Caki2 (cell line): Measurements from ENCODE around the gene KIAA1191. TPM values are rescaled to one million over a fixed set of nuclear protein-coding genes. Genes with fewer than 3 reads are reported as not detected.
"Not testable (repeated sequence)": the region's sequence is repeated elsewhere in the genome, so short reads cannot be mapped to it uniquely, and the experiment has no call there.

Experiments used
- DNase-seq: peaks from one replicate; pipeline ENCODE4 v3.0.0-alpha.2; 2015; ENCODE audit warnings: low read depth
- in situ Hi-C: cut with HindIII; loops from 2 replicates; pipeline ENCODE4 v1.10.0; 2016; ENCODE audit warnings: low sequenced_read_pairs, low pct_unique_long_range_greater_than_20kb, mixed read lengths
- total RNA-seq: library from RNA; depleted of rRNA; stranded (reverse); fragments of >200 nt; shearing (Covaris generic); gene quantifications from 2 replicates; pipeline ENCODE4 v1.2.3, GENCODE V29; 2014; ENCODE audit warnings: low replicate concordance; rRNA removed

Gene KIAA1191, protein sequence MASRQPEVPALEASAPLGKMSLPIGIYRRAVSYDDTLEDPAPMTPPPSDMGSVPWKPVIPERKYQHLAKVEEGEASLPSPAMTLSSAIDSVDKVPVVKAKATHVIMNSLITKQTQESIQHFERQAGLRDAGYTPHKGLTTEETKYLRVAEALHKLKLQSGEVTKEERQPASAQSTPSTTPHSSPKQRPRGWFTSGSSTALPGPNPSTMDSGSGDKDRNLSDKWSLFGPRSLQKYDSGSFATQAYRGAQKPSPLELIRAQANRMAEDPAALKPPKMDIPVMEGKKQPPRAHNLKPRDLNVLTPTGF
- 103 and 141 TPM in 2 replicates for total RNA-seq

- in situ Hi-C loops, result no loop called here
- DNase-seq, result peak; percentile 87
Observed at GRCh38 chr5:176361437-176362232, at the start of gene KIAA1191. Gene KIAA1191 (minus strand): TSS chr5:176361764. CDS start chr5:176359508, 2,256 bp downstream.

DNA sequence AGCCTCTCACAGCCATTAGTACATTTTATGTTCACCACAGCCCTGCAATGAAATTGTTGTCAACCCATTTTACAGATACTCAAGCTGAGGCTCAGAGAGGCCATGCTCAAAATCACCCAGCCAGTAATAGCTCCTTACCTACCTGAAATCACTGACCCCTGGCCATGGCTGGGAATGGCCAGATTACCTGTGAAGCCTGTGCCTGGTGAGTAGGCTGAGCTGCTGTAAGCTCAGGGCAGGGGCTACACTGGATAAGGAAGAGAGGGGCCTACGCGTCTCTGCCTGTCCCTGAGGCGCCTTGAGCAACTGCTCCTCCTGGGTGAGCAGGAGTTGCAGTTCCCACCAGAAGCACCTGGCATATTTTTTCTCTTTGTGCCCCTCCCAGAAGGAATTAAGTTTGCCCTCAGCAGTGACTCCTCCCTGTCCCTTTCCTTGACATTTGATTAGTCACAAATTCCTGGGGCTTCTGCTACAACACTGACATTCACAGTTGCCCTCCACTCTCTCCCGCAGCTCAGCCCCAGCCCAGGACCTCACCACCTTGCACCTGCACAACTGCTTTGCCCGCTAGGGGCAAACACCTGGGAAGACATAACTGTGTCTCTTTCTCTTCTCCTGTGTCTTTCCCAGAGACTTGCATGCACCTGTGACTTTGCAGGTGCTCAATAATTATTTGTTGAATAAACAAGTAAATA is 49.1 kb upstream of the KIAA1191 start:
- no peak for DNase-seq
- in situ Hi-C loops, result no loop called here

GRCh38 chr5:176409765-176410164 is 48.2 kb upstream of the KIAA1191 start:
- in situ Hi-C loops, result no loop called here
- no peak for DNase-seq

DNA sequence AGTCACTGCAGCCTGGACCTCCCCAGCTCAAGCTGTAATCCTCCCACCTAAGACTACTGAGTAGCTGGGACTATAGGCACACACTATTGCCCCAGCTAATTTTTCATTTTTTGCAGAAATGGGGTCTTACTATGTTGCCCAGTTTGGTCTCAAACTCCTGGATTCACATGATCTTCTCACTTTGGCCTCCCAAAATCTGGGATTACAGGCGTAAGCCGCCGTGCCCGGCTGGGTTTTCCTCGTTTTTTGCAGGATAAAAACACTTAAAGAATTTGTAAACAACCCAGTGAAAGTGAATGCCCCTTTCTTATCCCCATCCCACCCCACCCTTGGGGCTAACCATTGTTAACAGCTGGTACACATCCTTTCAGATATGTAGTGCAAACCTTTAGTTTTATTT is 47.0 kb upstream of the KIAA1191 start:
- no peak for DNase-seq
- in situ Hi-C loops, result no loop called here

DNA sequence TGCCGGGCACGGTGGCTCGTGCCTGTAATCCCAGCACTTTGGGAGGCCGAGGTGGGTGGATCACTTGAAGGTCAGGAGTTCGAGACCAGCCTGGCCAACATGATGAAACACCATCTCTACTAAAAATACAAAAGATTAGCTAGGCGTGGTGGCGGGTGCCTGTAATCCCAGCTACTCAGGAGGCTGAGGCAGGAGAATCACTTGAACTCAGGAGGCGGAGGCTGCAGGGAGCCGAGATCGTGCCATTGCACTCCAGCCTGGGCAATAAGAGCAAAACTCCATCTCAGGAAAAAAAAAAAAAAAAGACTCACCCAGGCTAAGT is 46.6 kb upstream of the KIAA1191 start:
- in situ Hi-C loops, DNase-seq: not testable (repeated sequence)

DNA sequence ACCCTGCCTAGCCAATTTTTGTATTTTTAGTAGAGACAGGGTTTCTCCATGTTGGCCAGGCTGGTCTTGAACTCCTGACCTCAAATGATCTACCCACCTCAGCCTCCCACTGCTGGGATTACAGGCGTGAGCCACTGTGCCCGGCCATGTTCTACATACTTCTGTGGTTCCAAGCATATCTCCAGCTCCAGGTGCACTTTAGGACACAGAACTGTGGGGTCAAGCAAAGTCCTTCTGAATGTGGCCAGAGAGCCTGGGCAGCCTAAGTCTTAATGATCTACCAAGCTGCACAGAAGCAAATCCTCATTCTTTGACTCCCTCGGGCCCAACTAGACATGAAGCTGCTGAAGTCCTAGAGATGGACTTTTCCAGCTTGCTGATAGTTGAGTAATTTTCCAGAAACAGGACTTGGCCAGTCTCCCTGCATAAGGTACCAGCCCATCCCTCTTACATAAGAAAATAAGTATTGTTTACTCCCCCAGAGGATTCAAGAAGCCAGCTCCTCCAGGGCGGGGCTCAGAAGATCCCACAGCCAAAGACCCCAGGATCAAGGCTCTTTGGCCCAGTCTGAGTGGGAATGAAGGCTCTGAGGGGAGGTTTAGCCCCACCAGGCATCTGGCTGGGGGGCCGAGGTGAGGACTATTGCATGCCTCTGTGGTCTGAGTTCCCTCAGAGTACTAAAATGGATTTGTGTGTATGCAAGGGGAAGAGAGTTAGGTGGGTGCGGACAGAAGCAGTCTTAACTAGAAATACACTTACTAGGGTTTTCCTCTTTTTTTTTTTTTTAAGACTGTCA is 46.1 kb upstream of the KIAA1191 start:
- DNase-seq, result no peak
- in situ Hi-C loops, result no loop called here

DNA sequence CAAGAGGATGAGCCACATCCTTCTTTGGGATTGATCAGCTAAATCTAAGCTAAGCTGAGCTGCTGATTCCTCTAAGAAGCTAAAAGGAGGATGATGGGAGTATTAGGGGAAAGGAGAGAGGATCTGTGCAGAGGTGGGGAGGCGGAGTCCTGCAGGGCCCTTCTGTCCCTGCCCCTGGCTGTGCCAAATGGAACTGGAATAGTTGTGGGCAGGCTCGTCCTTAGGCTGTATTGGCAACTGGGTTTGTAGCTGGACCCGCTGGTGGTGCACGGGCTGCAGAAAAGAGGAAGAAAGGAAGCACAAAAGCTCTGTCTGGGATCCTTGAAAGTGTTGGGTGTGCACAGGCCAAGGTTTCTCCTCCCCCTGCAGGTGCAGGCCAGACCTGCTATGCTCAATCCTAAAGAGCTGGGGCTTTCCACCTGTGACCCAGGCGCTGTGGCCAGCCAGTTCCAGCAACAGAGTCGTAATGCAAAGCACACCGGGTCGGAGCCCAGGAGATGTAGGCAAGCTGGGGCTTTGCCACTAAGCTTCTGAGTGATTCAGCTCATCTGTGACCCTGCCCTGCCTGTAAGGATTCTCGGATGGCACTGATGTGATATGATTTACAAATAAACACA is 45.0 kb upstream of the KIAA1191 start:
- in situ Hi-C loops, result no loop called here
- no peak for DNase-seq

DNA sequence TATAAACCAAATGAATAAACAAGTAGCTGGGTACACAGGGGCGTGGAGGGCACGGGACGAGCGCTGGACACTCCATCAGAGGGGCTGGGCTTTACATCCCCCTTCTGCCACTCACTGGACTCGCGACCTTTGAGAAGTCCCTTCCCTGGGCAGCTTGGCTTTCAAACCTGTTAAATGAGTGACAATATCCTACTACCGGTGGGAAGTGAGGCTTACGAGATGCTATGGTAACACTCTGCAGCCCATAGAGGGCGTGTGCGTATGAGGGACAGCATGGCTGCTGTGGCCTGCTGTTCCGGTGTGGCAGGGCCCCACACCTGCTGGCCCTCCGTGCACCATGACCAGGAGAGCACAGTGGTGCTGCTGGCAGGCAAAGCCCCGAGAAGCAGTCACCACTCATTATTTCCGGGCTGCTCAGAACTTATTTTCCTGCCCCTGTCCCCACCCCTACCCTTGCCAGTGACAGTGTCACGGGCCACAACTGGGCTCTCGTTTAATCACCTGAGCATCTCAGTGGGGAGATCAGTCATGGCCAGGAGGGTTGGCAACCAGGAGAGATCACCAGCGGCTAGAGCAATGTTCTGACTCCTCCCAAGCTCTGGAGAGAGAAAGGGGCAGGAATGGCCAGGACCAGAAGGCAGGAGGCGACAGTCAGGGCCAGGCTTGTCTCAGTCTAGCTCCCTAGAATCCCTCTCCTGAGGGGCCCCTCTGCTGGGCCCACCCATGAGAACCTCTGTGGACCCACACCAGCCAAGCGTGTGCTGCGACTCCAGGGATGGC is 44.3 kb upstream of the KIAA1191 start:
- DNase-seq, result no peak
- in situ Hi-C loops, result no loop called here

DNA sequence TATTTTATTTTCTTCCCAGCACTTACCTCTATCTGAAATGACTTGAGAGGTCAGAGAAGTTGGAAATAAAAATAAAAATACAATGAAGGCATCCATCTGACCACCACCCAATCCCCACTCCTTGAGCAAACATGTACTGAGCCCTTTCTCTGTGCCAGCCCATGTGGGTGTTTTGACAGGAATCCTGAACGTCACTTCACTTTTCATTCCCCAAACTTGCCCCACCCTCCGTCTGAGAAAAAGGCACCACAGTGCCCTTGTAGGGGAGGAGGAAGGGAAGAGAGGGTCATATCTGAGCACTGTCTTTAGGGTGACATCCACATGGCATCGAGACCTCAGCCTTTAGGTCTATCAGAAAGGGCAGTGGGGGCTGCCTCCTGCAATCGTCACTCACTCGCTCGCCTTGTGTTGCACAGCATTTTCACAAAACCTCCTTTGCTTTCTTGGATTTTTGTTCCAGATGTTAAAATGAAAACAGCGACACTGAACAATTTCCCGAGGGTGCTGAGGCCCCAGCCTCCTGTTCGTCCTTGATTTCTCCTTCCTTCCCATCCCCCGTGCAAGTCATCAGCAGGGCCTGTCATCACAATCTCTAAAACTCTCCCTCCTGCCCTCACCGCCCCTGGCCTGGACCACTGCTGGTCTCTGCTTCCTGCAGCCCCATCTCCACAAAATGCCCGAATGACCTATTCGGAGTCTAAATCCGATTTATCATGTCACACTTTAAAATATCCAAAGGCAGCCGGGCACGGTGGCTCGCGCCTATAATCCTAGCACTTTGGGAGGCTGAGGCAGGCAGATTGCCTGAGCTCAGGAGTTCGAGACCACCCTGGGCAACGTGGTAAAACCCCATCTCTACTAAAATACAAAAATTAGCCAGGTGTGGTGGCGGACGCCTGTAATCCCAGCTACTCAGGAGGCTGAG is 40.0 kb upstream of the KIAA1191 start:
- in situ Hi-C loops, result no loop called here
- no peak for DNase-seq

DNA sequence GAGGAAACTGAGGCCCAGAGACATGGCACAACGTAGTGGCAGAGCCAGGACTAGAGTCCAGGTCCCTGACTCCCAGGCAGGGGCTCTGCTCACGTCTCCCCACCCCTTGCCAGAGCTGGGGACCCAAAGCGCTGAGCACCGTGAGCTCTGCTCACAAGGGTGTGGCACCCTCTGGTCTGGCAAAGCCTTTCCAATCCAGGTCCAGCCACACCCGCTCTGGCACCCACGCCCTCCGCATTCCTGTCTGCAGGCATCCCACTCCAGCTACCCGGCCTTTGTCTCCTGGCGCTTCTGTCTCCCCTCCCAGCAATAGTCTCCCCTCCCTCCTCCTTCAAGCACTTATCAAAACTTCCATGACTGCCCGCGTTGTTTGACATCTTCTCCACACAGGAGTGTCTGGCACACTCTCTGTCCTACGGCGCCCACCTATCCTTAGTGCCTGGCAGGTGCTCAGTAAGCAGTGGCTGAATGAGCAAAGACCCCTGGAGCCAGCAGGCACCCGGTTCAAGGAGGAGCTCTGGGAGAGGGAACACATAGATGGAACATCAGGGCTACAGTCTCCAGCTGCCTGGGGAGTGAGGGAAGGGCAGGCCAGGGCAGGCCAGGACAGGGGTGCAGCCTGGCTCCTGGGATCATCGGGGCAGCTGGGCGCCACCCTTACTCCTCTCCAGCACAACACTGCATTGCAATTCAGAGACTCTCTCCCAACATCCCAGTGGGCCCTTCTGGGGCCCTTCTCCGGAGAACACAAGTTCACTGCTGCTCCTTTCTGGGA is 39.0 kb upstream of the KIAA1191 start:
- in situ Hi-C loops, result no loop called here
- DNase-seq, result no peak

GRCh38 chr5:176397736-176398420 is 36.3 kb upstream of the KIAA1191 start:
- in situ Hi-C loops, result no loop called here
- DNase-seq, result no peak

DNA sequence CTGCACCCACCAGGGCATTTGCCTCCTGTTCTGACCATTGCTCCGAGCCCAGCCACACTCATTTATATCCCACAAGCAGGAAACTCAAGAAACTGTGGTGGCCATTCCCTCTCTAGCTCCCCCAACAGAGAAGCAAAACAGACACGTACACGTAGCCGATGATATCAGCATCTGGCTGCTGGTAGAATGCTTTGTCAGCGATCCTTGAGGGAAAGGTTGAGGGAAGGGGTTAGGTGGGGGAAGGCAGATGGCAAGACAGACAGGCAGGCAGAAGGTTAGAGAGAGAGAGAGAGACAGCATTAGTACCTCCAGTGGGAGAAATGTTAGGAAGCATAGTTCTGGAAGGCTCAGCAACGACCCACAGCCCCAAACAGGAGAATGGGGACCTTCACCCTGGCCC is 34.8 kb upstream of the KIAA1191 start:
- no peak for DNase-seq
- in situ Hi-C loops, result no loop called here

DNA sequence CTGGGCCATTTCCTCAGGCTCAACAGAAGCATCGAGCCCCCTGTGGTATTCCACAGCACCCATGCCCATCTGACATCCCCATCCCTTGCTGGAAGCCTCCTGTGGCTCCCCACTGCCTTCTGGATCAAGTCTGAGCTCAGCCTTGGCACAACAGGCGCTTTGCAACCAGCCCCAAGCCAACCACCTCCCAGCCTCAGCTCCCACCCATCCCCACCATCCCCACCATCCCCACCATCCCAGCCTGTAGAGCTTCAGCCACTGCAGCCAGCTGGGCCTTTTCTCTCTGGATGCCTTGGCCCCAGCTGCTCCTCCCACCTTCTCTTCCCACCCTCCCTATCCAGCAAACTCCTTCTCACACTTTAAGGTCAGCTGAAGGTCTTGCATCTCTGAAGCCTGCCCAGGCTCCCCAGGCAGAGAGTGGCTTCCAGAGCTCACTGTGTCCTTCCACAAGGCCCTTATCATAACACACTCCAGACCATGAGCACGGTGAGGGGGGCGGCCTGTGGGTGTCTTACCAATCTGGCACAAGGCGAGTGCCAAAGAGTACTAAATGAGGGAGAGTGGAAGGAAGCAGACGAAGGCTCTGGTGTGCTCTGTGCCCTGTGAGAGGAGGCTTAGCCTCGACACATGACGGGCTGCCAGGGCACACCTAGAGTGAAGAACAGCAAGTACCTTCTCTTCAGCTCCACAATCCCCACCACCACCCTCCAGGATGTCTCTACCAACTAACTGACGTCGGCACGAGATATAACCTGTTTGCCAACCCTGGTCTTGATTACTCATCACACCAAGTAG is 33.5 kb upstream of the KIAA1191 start:
- in situ Hi-C loops, result no loop called here
- no peak for DNase-seq

- in situ Hi-C loops, result no loop called here
- DNase-seq, result no peak
Observed at GRCh38 chr5:176394096-176394495, 32.5 kb upstream of the KIAA1191 start.
